GM12878 (cell line): Measurements from ENCODE around the gene ACADS. TPM values are rescaled to one million over a fixed set of nuclear protein-coding genes. Genes with fewer than 3 reads are reported as not detected.
A peak's percentile ranks its signal among the peaks of the same experiment; 100 is the strongest.

ENCODE experiments used
- ATAC-seq: fragments of 200-7000 bp; cut with Tn5 transposase; 3 replicates; pipeline ENCODE4 v1.9.1; 2020; ENCODE audit warnings: mild to moderate bottlenecking, moderate library complexity
- BruUV-seq: library from RNA; stranded (reverse); fragments of 400-500 nt; replicated peaks from 2 replicates; lab custom pipeline; 2021; lab: Mats Ljungman, UMichigan
- CTCF ChIA-PET: fragments of 300-600 bp; sonication (Branson Sonifier 250); formaldehyde crosslinking; extraction: SDS; loops from one replicate; lab custom pipeline; 2021; ENCODE audit warnings: inconsistent platforms; lab: Yijun Ruan, JAX
- POLR2A ChIA-PET: fragments of 350-600 bp; formaldehyde crosslinking; extraction: SDS; loops from one replicate; lab custom pipeline; 2021; ENCODE audit warnings: inconsistent platforms; lab: Charles Lee
- RAD21 ChIA-PET: fragments of 300-600 bp; sonication (Branson Sonifier 250); formaldehyde crosslinking; loops from one replicate; lab custom pipeline; 2023; ENCODE audit warnings: antibody characterized with exemption; ENCODE audit not compliant: unreplicated experiment; lab: Charles Lee
- SMC1A ChIA-PET: fragments of 300-600 bp; sonication (Branson Sonifier 250); formaldehyde crosslinking; loops from one replicate; lab custom pipeline; 2023; ENCODE audit not compliant: unreplicated experiment, uncharacterized antibody; lab: Charles Lee
- DNase-seq: peaks from one replicate; pipeline ENCODE4 v3.0.0-alpha.2; 2011; ENCODE audit warnings: low read depth, low spot score
- FAIRE-seq: peaks from 3 replicates; lab custom pipeline; 2011; peaks lifted over from hg19 to GRCh38; lab: Jason Lieb, UNC
- H2AFZ ChIP-seq: 2 replicates; pipeline ENCODE4 v1.6.0; 2011; ENCODE audit warnings: low read depth, low read length, control low read depth; ENCODE audit not compliant: control insufficient read depth
- H3K27ac ChIP-seq: 2 replicates; pipeline ENCODE4 v1.5.1; 2011; ENCODE audit warnings: control low read depth; ENCODE audit not compliant: control insufficient read depth, insufficient read depth
- H3K27me3 ChIP-seq, 2 experiments: replicated peaks in 1 of 2; 2 replicates each; pipeline versions ENCODE4 v1.6.0 to v1.6.1; 2011; ENCODE audit warnings: low read length in 1 of 2; ENCODE audit not compliant: control insufficient read depth in 2 of 2, insufficient read depth in 2 of 2
- H3K36me3 ChIP-seq, 2 experiments: 2 replicates each; pipeline ENCODE4 v1.5.1; 2011; ENCODE audit warnings: low read length in 1 of 2; ENCODE audit not compliant: control insufficient read depth in 2 of 2, insufficient read depth in 2 of 2
- H3K4me1 ChIP-seq: 2 replicates; pipeline ENCODE4 v1.6.1; 2011; ENCODE audit warnings: mild to moderate bottlenecking, low read length, moderate library complexity, mixed read lengths; ENCODE audit not compliant: control insufficient read depth, insufficient read depth
- H3K4me2 ChIP-seq: 2 replicates; pipeline ENCODE4 v1.6.0; 2011; ENCODE audit warnings: control low read depth; ENCODE audit not compliant: control insufficient read depth, insufficient read depth
- H3K4me3 ChIP-seq: fragments of 200-600 bp; sonication (generic); 2 replicates; pipeline ENCODE4 v1.5.1; 2016
- H3K79me2 ChIP-seq: 2 replicates; pipeline ENCODE4 v1.6.0; 2011; ENCODE audit warnings: low read length; ENCODE audit not compliant: control insufficient read depth, insufficient read depth
- H3K9ac ChIP-seq: 2 replicates; pipeline ENCODE4 v1.8.0; 2011; ENCODE audit warnings: low read length, control low read depth, mixed read lengths; ENCODE audit not compliant: control insufficient read depth, insufficient read depth
- H3K9me3 ChIP-seq: replicated peaks from 3 replicates; pipeline ENCODE4 v1.5.1; 2011; ENCODE audit warnings: mild to moderate bottlenecking, low read length; ENCODE audit not compliant: control insufficient read depth, insufficient read depth
- H4K20me1 ChIP-seq: 2 replicates; pipeline ENCODE4 v1.6.0; 2011; ENCODE audit not compliant: control insufficient read depth, insufficient read depth
- JUND ChIP-seq: IDR thresholded peaks from 2 replicates; pipeline ENCODE4 v1.6.1; 2012; ENCODE audit warnings: low read depth, mild to moderate bottlenecking, low read length, improper control_type of control experiment, moderate library complexity
- MLLT1 ChIP-seq: fragments of 450-650 bp; IDR thresholded peaks from 2 replicates; pipeline ENCODE4 v1.6.1; 2016; ENCODE audit warnings: mild to moderate bottlenecking
- PAX8 ChIP-seq: fragments of 450-650 bp; IDR thresholded peaks from 2 replicates; pipeline ENCODE4 v1.6.1; 2017; ENCODE audit warnings: mild to moderate bottlenecking, moderate library complexity
- POU2F2 ChIP-seq: IDR thresholded peaks from 3 replicates; pipeline ENCODE4 v1.6.1; 2011; ENCODE audit warnings: low read depth, mild to moderate bottlenecking, low read length, borderline replicate concordance
- PRDM15 ChIP-seq: fragments of 450-650 bp; formaldehyde crosslinking; IDR thresholded peaks from 2 replicates; pipeline ENCODE4 v1.4.0; 2020; ENCODE audit warnings: mild to moderate bottlenecking, moderate library complexity
- RAD21 ChIP-seq: IDR thresholded peaks from 2 replicates; pipeline ENCODE4 v1.6.1; 2011; ENCODE audit warnings: mild to moderate bottlenecking, low read depth, low read length, moderate library complexity; ENCODE audit not compliant: insufficient read depth
- SMARCA5 ChIP-seq: fragments of 450-650 bp; IDR thresholded peaks from 2 replicates; pipeline ENCODE4 v1.6.1; 2017; ENCODE audit warnings: mild to moderate bottlenecking
- SMC3 ChIP-seq: IDR thresholded peaks from 2 replicates; pipeline ENCODE4 v1.6.1; 2011; ENCODE audit warnings: low read length, improper control_type of control experiment, borderline replicate concordance
- YY1 ChIP-seq: IDR thresholded peaks from 2 replicates; pipeline ENCODE4 v1.6.1; 2011; ENCODE audit warnings: low read depth, mild to moderate bottlenecking, low read length
- ZNF207 ChIP-seq: fragments of 450-650 bp; IDR thresholded peaks from 2 replicates; pipeline ENCODE4 v1.6.1; 2014; ENCODE audit warnings: antibody characterized with exemption, mild to moderate bottlenecking, borderline replicate concordance
- WGBS: methylation state at CpG from one replicate; pipeline ENCODE4 v1.1.6; 2016; ENCODE audit warnings: low lambda C conversion rate; ENCODE audit not compliant: insufficient replicate concordance, insufficient coverage; ENCODE audit errors: missing lambda C conversion rate; 5-methylcytosine and 5-hydroxymethylcytosine counted together
- in situ Hi-C: fragments of 300-500 bp; cut with MboI; formaldehyde crosslinking; loops from 9 replicates; pipeline ENCODE4 v1.14.3; 2018; ENCODE audit warnings: mixed read lengths
- intact Hi-C: fragments of 100-400 bp; cut with micrococcal nuclease; formaldehyde crosslinking; loops from one replicate; pipeline ENCODE4 v1.14.2; 2022; ENCODE audit not compliant: unreplicated experiment
- polyA plus RNA-seq, 11 experiments: library from polyadenylated mRNA; depleted of rRNA in 4 of 11; unstranded in 6 of 11; stranded (reverse) in 5 of 11; fragments of >200 nt; fragmentation: Nextera tagmentation in 4 of 11; fragmentation: Illumina TruSeq in 1 of 11; extraction: Ambion mirVana in 4 of 11; extraction: Trizol in 1 of 11; gene quantifications; 1 replicate in 1 of 11; 2 replicates in 10 of 11; pipeline versions ENCODE4 v1.2.1 to v1.2.3, GENCODE V29; 2011 to 2016; ENCODE audit warnings: inconsistent platforms in 2 of 11, missing spikeins in 2 of 11, low read depth in 1 of 11
- total RNA-seq, 4 experiments: library from RNA; depleted of rRNA in 3 of 4; stranded (reverse); fragments of >200 nt in 3 of 4; fragmentation: Illumina TruSeq in 1 of 4; extraction: Trizol in 1 of 4; gene quantifications; 2 replicates each; pipeline versions ENCODE4 v1.2.1 to v1.2.3, GENCODE V29; 2013 to 2021
- TF ChIP-seq, protein P1 (sequence below), 3 experiments: IDR thresholded peaks in 2 of 3; conservative IDR thresholded peaks in 1 of 3; 2 replicates each; pipeline ENCODE4 v1.5.1; 2011; ENCODE audit warnings: low read depth in 3 of 3, low read length in 3 of 3, mild to moderate bottlenecking in 3 of 3, control low read depth in 2 of 3, moderate library complexity in 2 of 3, inconsistent platforms in 1 of 3, mixed read lengths in 1 of 3; ENCODE audit not compliant: control insufficient read depth in 2 of 3, insufficient read depth in 1 of 3; ENCODE audit errors: extremely low read depth in 1 of 3

The ACADS gene
- total and polyA plus RNA-seq, 10 of the 15 experiments (the other 5 are each of a cell fraction or from before 2014, with no cell fraction given) = 0.05 to 18.1 (median 10.2) TPM

DNA sequence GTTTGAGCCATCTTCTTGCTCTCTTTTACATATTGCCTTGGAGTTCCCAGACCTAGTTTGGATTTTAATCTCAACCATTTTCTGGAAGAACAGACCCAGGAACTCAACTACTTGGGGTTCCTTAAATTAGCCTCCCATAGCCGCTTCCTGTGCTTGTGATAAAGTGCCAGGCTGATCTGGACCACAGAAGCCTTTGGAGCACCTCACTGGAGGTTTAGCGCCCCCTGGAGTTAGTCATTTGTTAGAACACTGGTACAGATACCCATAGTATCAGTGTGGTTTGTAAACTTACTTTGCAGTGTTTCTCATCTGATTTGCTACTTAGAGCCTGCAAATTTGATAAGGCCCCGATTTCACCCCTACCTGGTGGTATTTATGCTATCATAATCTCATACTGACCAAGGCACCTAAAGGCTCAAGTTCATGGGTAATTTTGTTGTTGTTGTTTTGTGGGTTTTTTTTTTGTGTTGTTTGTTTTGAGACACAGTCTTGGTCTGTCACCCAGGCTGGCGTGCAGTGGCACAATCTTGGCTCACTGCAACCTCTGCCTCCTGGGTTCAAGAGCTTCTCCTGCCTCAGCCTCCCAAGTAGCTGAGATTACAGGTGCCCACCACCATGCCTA lies 11.7 kb upstream of the ACADS start:
- Histone ChIP-seq H3K4me2 (no peak overlapping the region; the same call in 1 of the 2 replicates), H3K27ac (no peak overlapping the region), H3K36me3 (peaks cover 3 to 28% of the 10 kb centered on the region in 2 experiments), H3K4me3 (no peak overlapping the region), H4K20me1 (no peaks in the 10 kb centered on the region), H2AFZ (no peak overlapping the region), H3K9ac (no peak overlapping the region), H3K79me2 (peaks cover 15% of the 10 kb centered on the region), H3K9me3 (no peaks in the 10 kb centered on the region), H3K27me3 (no peaks in the 10 kb centered on the region), H3K4me1 (peaks cover 15% of the 10 kb centered on the region)
- POLR2A ChIA-PET = interaction anchor here (0.6 kb wide), 1 partner anchor 259 kb away, joined by 3 read pairs; no protein-coding TSS in a partner anchor
- intact Hi-C loops = loop anchor here (1.0 to 5.0 kb wide), 5 partner anchors 27 to 258 kb away; partner anchors contain the start of gene MLEC
- CTCF ChIA-PET = interaction anchor here (0.9 to 2.1 kb wide), 10 partner anchors 15 to 258 kb away, joined by 3 to 23 read pairs (median 4); no protein-coding TSS in a partner anchor
- RAD21 ChIA-PET = interaction anchor here (0.7 to 2.1 kb wide), 7 partner anchors 14 to 258 kb away, joined by 3 to 9 read pairs (median 4); no protein-coding TSS in a partner anchor
- BruUV-seq = no TSS peak
- ATAC-seq (peak; percentile 80), FAIRE-seq (peak; percentile 94), DNase-seq (peak; percentile 40)
- WGBS = 0% methylated on average over 4 of the region's 4 CpGs
- SMC1A ChIA-PET = interaction anchor here (0.7 to 6.4 kb wide), 6 partner anchors 26 to 258 kb away, joined by 3 to 43 read pairs (median 3); no protein-coding TSS in a partner anchor
- in situ Hi-C loops = loop anchor here (5.0 kb wide), 2 partner anchors 67 to 132 kb away; partner anchors contain the start of gene POP5
- TF ChIP-seq MLLT1 (no peak), YY1 (peak; percentile 63; the same call in 1 of the 2 replicates), POU2F2 (peak; percentile 39; the same call in 1 of the 3 replicates), PAX8 (no peak), SMC3 (peak; percentile 97), JUND (no peak), SMARCA5 (peak; percentile 59; the same call in 1 of the 2 replicates), RAD21 (peak; percentile 90), ZNF207 (no peak), PRDM15 (CRISPR knock-in tag) (no peak)
- TF ChIP-seq, protein P1, sequence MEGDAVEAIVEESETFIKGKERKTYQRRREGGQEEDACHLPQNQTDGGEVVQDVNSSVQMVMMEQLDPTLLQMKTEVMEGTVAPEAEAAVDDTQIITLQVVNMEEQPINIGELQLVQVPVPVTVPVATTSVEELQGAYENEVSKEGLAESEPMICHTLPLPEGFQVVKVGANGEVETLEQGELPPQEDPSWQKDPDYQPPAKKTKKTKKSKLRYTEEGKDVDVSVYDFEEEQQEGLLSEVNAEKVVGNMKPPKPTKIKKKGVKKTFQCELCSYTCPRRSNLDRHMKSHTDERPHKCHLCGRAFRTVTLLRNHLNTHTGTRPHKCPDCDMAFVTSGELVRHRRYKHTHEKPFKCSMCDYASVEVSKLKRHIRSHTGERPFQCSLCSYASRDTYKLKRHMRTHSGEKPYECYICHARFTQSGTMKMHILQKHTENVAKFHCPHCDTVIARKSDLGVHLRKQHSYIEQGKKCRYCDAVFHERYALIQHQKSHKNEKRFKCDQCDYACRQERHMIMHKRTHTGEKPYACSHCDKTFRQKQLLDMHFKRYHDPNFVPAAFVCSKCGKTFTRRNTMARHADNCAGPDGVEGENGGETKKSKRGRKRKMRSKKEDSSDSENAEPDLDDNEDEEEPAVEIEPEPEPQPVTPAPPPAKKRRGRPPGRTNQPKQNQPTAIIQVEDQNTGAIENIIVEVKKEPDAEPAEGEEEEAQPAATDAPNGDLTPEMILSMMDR (IDR thresholded peaks at IDR 0.05 in 2 of 3, conservative IDR thresholded peaks at IDR 0.05 in 1 of 3; ENCODE audit: control insufficient read depth in 2 of 3, extremely low read depth in 1 of 3, insufficient read depth in 1 of 3, low read depth in 3 of 3, low read length in 3 of 3) = peak; percentile 84 to 90 (median 87)
